ENCODE data around the gene BCAP31. TPM values are rescaled to one million over a fixed set of nuclear protein-coding genes. Genes with fewer than 3 reads are reported as not detected.

Gene BCAP31
- total and polyA plus RNA-seq, 11 donors: 59.9 to 162 (median 102) TPM

DNA sequence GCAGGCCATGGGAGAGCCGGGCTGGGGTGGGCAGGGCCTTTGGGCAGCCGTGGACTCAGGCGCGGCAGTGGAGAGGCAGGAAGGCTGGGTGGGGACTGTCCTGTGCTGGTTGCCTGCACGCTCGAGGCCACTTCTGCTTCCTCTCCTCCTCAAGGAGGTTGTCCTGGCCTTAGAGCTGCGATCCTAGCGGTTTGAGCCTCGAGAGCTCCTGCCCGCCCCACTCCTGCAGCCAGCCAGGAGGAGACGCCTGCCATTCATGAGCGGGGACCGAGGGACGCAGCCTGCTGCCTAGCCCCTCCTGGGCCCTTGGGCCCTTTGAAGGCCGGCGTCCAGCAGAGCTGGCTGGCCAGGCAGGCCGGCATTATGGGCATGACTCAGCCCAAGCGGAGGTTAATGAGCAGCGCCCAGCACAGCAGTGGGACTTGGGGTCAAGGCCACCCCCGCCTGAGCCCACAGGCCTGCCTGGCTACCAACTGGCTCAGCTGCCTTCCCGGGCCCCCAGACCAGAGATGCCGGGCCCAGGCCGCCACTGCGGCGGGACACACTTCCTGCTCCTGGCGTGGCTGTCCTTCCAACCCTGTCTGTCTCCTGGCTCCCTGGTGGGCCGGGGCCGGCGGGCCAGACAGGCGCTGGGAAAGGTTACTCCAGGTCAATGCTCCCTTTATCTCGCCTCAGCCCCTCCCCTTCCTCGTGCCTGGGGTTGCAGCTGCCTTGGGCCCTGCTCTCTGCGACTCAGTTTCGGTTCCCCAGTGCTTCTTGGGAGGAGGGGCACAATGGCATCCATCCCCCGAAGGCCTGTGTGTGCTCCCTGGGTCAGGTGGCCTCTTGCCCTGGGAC, 2.3 kb upstream of the BCAP31 start:
- DNase-seq (peak; percentile 67 to 82 (median 68)), ATAC-seq (peak; percentile 16 to 41 (median 25))
- peaks cover 3 to 56% (median 41%) of the 10 kb centered on the region in 12 donors for H3K4me1 ChIP-seq
- H3K36me3 ChIP-seq: peaks cover 0 to 20% (median 0%) of the 10 kb centered on the region in 9 donors
- H3K9me3 ChIP-seq: peaks cover 0 to 10% (median 0%) of the 10 kb centered on the region in 12 donors
- H3K27ac ChIP-seq: peak overlapping the region; percentile 65 to 94 (median 90)
- 5 to 51% (median 26%) methylated on average over 15 to 35 of the region's 35 CpGs for WGBS, 4 donors
- TF ChIP-seq, protein P1, sequence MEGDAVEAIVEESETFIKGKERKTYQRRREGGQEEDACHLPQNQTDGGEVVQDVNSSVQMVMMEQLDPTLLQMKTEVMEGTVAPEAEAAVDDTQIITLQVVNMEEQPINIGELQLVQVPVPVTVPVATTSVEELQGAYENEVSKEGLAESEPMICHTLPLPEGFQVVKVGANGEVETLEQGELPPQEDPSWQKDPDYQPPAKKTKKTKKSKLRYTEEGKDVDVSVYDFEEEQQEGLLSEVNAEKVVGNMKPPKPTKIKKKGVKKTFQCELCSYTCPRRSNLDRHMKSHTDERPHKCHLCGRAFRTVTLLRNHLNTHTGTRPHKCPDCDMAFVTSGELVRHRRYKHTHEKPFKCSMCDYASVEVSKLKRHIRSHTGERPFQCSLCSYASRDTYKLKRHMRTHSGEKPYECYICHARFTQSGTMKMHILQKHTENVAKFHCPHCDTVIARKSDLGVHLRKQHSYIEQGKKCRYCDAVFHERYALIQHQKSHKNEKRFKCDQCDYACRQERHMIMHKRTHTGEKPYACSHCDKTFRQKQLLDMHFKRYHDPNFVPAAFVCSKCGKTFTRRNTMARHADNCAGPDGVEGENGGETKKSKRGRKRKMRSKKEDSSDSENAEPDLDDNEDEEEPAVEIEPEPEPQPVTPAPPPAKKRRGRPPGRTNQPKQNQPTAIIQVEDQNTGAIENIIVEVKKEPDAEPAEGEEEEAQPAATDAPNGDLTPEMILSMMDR (IDR thresholded peaks at IDR 0.05): no peak
- no peak for TF ChIP-seq POLR2A (IDR thresholded peaks at IDR 0.05)
- H3K27me3 ChIP-seq: peaks cover 0 to 6% (median 0%) of the 10 kb centered on the region in 9 donors
- intact Hi-C loops (cut with DNase I): loop anchor here in 1 of 10 donors (10.0 kb wide), 1 partner anchor 198 kb away; the partner anchor contains the start of gene ARHGAP4
- H3K4me3 ChIP-seq: peak overlapping the region in 9 of 12 donors; percentile 24 to 71 (median 30)

DNA sequence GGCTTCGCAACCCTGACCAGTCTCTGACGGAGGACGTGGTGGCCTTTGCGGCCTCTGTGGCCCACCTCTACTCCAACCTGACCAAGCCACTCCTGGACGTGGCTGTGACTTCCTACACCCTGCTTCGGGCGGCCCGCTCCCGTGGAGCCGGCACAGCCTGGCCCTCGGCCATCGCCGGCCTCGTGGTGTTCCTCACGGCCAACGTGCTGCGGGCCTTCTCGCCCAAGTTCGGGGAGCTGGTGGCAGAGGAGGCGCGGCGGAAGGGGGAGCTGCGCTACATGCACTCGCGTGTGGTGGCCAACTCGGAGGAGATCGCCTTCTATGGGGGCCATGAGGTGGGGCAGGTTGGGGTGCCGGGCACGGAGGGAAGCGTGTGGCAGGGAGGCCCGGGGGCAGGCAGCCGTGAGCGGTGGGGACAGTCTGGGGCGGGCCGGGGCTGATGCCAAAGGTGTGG, 1.7 kb upstream of the BCAP31 start:
- H3K4me1 ChIP-seq: peaks cover 3 to 57% (median 41%) of the 10 kb centered on the region in 12 donors
- DNase-seq (no peak), ATAC-seq (no peak)
- TF ChIP-seq, protein P1 (IDR thresholded peaks at IDR 0.05): no peak
- no peak for TF ChIP-seq POLR2A (IDR thresholded peaks at IDR 0.05)
- 67 to 84% (median 82%) methylated on average over 29 to 35 of the region's 35 CpGs for WGBS, 4 donors
- H3K4me3 ChIP-seq: peak overlapping the region in 9 of 12 donors; percentile 24 to 71 (median 30)
- H3K27me3 ChIP-seq: peaks cover 0 to 6% (median 0%) of the 10 kb centered on the region in 9 donors
- H3K36me3 ChIP-seq: peaks cover 0 to 20% (median under 1%) of the 10 kb centered on the region in 9 donors
- intact Hi-C loops (cut with DNase I): loop anchor here in 1 of 10 donors (10.0 kb wide), 1 partner anchor 199 kb away; the partner anchor contains the start of gene ARHGAP4
- H3K9me3 ChIP-seq: peaks cover 0 to 7% (median 0%) of the 10 kb centered on the region in 12 donors
- peak overlapping the region; percentile 65 to 94 (median 90) for H3K27ac ChIP-seq

DNA sequence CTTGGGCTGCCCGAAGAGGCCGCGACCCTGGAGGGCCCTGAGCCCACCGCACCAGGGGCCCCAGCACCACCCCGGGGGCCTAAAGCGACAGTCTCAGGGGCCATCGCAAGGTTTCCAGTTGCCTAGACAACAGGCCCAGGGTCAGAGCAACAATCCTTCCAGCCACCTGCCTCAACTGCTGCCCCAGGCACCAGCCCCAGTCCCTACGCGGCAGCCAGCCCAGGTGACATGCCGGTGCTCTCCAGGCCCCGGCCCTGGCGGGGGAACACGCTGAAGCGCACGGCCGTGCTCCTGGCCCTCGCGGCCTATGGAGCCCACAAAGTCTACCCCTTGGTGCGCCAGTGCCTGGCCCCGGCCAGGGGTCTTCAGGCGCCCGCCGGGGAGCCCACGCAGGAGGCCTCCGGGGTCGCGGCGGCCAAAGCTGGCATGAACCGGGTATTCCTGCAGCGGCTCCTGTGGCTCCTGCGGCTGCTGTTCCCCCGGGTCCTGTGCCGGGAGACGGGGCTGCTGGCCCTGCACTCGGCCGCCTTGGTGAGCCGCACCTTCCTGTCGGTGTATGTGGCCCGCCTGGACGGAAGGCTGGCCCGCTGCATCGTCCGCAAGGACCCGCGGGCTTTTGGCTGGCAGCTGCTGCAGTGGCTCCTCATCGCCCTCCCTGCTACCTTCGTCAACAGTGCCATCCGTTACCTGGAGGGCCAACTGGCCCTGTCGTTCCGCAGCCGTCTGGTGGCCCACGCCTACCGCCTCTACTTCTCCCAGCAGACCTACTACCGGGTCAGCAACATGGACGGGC, 1.0 kb upstream of the BCAP31 start:
- no peak for TF ChIP-seq POLR2A (IDR thresholded peaks at IDR 0.05)
- TF ChIP-seq, protein P1 (IDR thresholded peaks at IDR 0.05): no peak
- peaks cover 0 to 6% (median 0%) of the 10 kb centered on the region in 9 donors for H3K27me3 ChIP-seq
- H3K27ac ChIP-seq: peak overlapping the region; percentile 82 to 94 (median 90)
- H3K4me1 ChIP-seq: peaks cover 3 to 57% (median 41%) of the 10 kb centered on the region in 12 donors
- DNase-seq (peak in 1 of 5 donors; percentile 64), ATAC-seq (no peak)
- peaks cover 0 to 26% (median 7%) of the 10 kb centered on the region in 9 donors for H3K36me3 ChIP-seq
- H3K9me3 ChIP-seq: peaks cover 0 to 4% (median 0%) of the 10 kb centered on the region in 12 donors
- WGBS, 4 donors: 64 to 79% (median 68%) methylated on average over 33 to 55 of the region's 55 CpGs
- intact Hi-C loops (cut with DNase I): loop anchor here in 1 of 10 donors (10.0 kb wide), 1 partner anchor 200 kb away; the partner anchor contains the start of gene ARHGAP4
- peak overlapping the region; percentile 49 to 95 (median 72) for H3K4me3 ChIP-seq

Data from heart left ventricle (tissue), 16 donors.